Bronchus fibroblast of lung (primary cell): ENCODE data around the gene KLF3. TPM values are rescaled to one million over a fixed set of nuclear protein-coding genes. Genes with fewer than 3 reads are reported as not detected.

Source experiments
- total RNA-seq: library from RNA; depleted of rRNA; stranded (reverse); fragments of >200 nt; gene quantifications from 2 replicates; pipeline ENCODE4 v1.2.3, GENCODE V29; 2015

Gene KLF3
- total RNA-seq: 11.4 and 12.4 TPM in 2 replicates

DNA sequence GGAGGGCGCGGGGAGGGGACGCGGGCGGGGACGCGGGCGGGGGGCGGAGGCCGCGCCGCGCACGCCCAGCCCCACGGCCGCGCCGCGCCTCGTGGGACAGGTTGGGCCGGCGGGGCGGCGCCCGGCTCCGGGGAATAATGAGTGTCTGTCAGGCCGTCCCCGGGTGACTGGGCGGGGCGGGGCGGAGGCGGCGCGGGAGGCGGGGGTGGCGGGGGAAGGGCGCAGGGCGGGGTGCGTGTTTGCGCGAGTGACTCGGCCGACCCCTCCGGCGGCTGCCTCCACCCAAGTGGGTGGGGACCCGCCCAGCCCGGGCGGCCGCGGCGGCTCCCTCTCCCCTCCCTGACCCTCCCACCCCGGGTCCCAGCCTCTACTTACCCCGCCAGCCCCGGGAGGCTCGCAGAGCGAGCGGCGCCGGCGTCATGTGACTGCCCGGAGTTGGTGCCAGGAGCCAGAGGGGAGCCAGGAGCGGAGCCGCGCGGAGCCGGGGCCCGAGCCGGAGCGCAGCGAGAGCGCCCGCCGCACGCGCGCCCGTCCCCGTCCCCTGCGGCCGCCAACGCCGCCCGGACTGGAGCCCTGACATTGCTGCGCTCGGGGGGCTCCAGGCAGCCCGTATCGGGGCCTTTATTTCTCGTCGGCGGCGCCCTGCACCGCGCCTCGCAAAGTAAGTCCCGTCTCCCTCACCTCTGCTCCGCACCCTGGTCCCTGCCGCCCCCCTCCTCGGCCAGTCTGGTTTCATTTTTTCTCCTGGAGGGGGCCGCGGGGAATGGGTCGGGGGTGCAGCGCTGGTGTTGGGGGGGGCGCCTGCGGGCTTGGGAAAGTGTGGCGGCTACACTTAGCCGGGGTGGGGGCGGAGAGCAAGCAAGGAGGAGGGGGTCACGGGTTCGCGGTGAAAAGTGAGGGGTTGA is at the start of gene KLF3:
KLF3 (plus strand) TSS at position 399 of the 905 bp plus-strand sequence. CDS start 16,427 bp downstream, outside the sequence.

Other genes starting within 250 kb of the KLF3 start
- not detected in 2 replicates for gene TLR10, start 118.8 kb downstream of the KLF3 start, total RNA-seq
- gene TLR1, start 140.6 kb downstream of the KLF3 start, total RNA-seq: 0.15 and 0.84 TPM in 2 replicates
- 0.45 and 1.0 TPM in 2 replicates for gene TLR6, start 192.6 kb downstream of the KLF3 start, total RNA-seq
- 217 and 243 TPM in 2 replicates for gene FAM114A1, start 203.6 kb downstream of the KLF3 start, total RNA-seq